Limb (tissue), 2 donors: ENCODE measurements around the gene SRC.
"Not testable (repeated sequence)": the region's sequence is repeated elsewhere in the genome, so short reads cannot be mapped to it uniquely, and the experiment has no call there.

Source experiments
- DNase-seq, 2 donors: peaks; one replicate each; pipeline ENCODE4 v3.0.0-alpha.2; 2016; ENCODE audit errors: extremely low spot score in 2 of 2

Gene SRC

GRCh38 chr20:37336369-37337207 is 9.4 kb upstream of the SRC start:
- DNase-seq = no peak

DNA sequence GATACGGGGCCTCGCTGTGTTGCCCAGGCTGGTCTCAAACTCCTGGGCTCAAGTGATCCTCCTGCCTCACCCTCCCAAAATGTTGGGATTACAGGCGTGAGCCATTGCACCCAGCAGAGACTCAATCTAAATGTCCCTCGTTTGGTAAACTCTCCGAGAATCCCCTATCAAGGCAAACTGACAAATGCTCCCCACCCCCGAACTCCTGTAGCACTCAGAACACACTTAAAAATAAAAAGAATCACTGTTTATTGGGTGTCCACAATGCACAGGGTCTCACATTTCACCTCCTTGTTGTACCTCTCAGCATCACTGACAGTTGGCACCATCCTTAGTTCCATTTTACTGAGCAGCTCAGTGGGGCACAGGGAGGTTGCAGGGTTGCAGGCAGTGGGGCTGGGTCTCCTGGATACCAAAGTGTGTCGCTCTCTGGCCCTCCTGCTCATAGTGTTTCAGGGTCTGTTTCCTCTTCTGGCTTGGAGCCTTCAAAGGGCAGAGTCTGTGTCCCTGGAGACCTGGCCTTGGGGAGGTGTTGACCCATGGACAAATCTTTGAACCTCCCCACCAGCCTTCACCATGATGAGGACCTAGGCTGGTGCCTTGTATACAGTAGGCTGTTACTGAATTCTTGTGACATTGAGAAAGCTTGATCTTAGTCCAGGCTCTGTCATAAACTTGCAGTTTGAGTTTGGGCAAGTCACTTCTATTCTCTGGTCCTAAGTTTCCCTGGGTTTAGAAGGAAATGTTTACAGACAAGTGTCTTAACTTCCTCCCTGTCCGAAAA is 8.5 kb upstream of the SRC start:
- no peak for DNase-seq

GRCh38 chr20:37338380-37338779 is 7.6 kb upstream of the SRC start:
- DNase-seq = not testable (repeated sequence)

DNA sequence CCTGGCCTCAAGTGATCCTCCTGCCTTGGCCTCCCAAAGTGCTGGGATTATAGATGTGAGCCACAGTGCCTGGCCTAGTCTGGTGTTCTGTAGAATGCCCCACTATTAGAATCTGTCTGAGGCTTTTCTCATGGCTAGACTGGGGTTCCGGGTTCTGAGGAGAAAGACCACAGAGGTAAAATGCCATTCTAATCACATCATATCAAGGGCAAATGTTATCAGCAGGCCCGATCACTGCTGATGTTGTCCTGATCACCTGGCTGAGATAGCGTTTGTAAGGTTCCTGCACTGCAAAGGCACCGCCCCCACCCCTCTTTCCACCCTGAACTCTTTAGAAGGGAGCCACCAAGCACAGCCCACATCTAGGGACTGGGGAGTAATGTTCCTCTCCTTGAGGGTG is 6.7 kb upstream of the SRC start:
- no peak for DNase-seq

DNA sequence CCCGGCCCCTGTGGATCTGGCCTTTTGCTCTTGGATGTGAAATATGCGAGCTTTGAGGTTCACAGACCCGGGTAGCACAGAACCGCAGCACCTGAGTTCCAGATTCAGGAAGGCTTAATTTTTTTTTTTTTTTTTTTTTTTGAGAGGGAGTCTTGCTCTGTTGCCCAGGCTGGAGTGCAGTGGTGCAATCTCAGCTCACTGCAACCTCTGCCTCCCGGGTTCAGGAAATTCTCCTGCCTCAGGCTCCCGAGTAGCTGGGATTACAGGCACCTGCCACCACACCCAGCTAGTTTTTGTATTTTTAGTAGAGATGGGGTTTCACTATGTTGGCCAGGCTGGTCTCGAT is 6.2 kb upstream of the SRC start:
- not testable (repeated sequence) for DNase-seq

DNA sequence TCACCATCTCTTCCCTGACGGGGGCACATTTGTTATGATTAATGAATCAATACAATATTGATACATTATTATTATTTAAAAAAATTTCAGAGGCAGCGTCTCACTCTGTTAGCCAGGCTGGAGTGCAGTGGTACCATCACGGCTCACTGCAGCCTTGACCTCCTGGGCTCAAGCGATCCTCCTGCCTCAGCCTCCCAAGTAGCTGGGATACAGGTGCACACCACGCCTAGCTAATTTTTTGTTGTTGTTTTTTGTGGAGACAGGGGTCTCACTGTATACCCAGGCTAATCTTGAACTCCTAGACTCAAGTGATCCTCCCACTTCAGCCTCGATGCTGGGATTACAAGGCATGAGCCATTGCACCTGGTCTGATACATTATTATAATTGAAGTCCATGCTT is 4.9 kb upstream of the SRC start:
- DNase-seq = no peak

GRCh38 chr20:37341632-37342031 is 4.3 kb upstream of the SRC start:
- no peak for DNase-seq

GRCh38 chr20:37342231-37343177 is 3.4 kb upstream of the SRC start:
- DNase-seq = no peak

DNA sequence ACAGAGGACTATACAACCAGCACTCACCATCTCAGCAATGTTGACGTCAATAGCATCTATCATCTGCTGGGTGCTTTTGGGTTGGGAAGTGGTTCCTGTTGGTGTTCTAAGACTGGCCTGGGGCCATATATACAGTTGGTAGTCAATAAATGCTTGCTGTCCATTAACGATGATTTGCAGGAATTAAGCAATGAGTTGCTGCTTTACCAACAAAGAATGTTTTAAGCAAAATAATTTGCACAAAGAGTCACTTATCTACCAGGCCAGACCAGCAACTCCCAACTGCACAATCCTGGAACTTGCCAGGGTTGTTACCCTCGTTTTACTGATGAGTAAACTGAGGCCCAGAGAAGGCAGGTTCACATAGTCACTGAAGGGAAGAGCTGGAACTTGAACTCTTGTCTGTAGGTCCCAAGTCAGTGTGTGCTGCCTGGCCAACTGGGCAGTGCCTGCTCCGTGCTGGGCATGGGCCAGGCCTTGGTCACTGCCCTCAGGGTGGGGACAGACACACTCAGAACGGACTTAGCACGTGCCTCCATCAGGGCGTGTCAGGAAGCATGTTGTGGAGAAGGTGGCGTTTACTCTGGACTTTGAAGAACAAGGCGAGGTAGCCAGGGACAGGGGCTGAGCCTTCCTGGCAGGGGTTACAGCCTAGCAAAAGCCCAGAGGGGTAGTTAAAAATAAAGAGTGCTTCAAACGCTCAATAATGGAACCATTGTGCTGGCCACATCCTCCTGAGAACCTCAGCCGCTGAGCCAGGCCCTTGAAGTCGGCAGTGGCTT is 2.5 kb upstream of the SRC start:
- no peak for DNase-seq

GRCh38 chr20:37343994-37344355 is 2.0 kb upstream of the SRC start:
- no peak for DNase-seq

DNA sequence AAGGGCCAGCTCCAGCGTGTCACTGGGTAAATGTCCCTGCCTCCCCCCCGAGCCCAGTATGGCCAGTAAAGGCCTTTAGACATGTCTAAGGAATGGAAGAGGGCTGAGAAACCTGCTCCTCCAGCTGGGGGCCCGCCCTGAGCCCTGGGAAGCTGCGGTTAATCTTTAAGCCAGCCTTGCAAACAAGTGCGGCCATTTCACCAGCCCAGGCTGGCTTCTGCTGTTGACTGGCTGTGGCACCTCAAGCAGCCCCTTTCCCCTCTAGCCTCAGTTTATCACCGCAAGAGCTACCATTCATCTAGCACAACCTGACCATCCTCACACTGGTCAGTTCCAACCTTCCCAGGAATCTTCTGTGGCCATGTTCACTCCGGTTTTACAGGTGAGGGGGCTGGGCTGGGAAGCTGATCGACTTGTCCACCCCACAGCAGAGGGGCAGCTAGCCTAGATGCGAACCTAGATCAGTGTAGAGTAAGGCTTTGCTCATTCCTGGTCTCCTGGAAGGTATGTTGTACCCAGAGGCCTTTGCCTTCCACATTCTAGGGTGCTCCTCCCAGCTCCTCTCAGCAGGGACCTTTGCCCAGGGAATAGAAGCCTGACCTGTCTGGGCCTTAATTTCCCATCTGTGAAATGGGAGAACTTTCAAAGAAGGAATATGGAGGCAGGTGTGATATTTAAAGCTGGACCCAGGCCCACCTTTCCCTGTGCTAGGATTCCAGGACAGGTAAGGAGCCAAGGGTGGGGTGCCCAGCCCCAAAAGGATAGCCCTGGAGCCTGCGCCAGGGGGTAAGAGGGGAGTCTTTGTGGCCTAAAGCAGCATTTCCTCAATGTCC is 1.2 kb upstream of the SRC start:
- DNase-seq = no peak

DNA sequence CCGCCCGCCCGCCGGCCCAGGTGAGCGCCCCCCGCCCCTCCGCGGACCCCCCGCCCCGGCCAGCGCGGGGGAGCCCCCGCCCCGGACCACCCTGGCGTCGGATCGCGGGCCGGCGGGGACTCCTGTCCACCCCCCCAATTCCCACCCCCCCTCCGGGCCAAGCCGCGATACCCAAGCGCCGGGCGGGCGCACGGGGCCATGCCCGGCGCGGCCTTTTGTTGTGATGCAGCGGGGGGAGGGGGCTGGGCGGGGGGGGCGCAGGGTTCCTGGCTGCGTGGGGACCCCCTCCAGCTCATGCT is 245 bp downstream of the SRC start:
- no peak for DNase-seq

DNA sequence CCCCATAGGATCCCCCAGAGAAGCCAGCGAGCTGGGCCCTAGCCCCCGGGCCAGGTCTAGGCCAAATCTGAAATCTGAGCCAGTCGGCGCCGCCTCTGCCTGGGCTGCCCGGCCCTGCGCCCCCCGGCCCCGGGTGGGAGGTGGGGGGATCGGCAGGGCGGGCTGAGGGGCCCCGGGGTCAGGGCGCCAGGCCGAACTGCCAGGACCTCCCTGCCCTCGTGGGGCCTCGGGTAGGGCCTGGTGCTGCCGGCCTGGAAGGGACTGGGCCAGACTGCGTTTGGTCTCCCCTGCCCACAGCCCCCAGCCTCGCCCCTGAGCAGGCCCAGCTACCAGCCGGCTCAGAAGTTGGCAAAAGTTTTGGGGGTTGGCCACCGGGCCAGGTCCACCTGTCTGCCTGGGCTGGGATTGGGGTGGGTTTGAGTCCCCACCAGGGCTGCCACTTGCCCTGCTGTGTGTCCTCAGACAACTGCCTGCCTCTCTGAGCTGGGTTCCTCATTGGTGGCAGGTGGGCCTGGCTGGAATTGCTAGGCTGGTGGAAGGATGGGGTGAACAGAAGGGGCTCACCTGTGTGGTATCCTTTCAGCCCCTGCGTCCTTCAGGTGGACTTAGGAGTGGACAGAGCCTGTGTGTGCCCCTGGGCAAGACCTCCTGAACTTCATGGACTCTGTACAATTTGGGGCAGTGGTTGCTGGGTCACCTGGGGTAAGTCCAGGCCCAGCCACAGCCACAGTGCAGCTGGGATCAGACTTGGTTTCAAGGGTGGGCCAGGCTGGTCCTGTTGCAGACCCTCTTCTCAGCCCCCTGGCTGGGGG is 801 bp downstream of the SRC start:
- DNase-seq = peak in 1 of 2 donors; percentile 64

GRCh38 chr20:37347347-37347823 is 1.4 kb downstream of the SRC start:
- DNase-seq = no peak

- DNase-seq = no peak
Observed at GRCh38 chr20:37347891-37348791, 2.2 kb downstream of the SRC start.

GRCh38 chr20:37348792-37349516 is 3.0 kb downstream of the SRC start:
- DNase-seq = no peak
